Measurements from ENCODE around the gene FCHSD2. TPM values are rescaled to one million over a fixed set of nuclear protein-coding genes. Genes with fewer than 3 reads are reported as not detected.

Gene FCHSD2
- total and polyA plus RNA-seq, 4 donors, result 14.7 to 41.6 (median 32.6) TPM

DNA sequence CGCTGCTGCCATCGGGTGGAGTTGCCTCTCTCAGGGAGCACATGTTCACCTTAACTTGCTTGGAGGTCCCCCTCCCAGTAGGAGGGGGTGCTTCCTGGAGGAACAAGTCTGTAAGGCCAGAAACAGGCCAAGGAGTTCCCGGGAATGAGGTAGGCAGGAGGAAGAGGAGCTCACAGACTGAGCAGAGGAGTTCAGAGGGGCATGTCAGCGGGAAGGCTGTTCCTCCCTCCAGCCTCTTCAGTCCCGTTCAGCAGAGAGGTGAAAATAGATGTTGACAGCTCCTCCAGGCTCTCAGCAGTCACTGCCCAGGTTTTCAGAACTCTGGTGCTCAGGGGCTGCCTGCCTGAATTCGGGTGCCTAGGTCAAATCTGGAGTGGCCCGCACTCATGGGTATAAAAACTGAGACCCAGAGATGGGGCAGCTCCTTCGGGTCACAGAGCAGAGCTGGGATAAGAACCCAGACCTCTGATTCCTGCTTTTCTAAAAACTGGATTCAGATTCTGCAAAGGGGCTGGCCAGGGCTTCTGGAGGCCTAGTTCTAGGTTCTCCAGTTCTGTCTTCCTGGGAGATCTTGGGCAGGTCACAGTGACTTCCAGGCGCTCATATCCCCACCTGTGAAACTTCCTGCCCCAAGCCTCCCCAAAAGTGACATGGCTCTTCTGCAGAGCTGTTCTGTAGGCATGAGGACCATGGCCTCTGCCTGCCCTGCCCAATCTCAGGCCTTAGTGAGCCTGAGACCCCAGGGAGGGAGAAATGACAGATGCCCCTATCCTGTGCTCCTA lies 309.6 kb downstream of the FCHSD2 start:
- Histone ChIP-seq H3K36me3 (ENCODE audit: control insufficient read depth in 4 of 4, insufficient read depth in 4 of 4, low read length in 4 of 4) (peaks cover 0 to 17% (median 9%) of the 10 kb centered on the region in 4 donors), H3K4me1 (ENCODE audit: control insufficient read depth in 5 of 5, insufficient read depth in 5 of 5, low read length in 5 of 5) (peaks cover 4 to 43% (median 13%) of the 10 kb centered on the region in 5 donors), H3K27ac (ENCODE audit: low read depth in 1 of 2, low read length in 1 of 2) (peak overlapping the region; percentile 22 to 30), H3K9ac (ENCODE audit: insufficient read depth in 1 of 2, low read length in 2 of 2) (no peak overlapping the region), H3K9me3 (ENCODE audit: control insufficient read depth in 4 of 4, insufficient read depth in 3 of 4, low read length in 3 of 4) (no peaks in the 10 kb centered on the region), H3K27me3 (ENCODE audit: control insufficient read depth in 3 of 3, insufficient read depth in 3 of 3, low read length in 2 of 3) (no peaks in the 10 kb centered on the region), H3K4me3 (no peak overlapping the region)
- TF ChIP-seq, protein P1, sequence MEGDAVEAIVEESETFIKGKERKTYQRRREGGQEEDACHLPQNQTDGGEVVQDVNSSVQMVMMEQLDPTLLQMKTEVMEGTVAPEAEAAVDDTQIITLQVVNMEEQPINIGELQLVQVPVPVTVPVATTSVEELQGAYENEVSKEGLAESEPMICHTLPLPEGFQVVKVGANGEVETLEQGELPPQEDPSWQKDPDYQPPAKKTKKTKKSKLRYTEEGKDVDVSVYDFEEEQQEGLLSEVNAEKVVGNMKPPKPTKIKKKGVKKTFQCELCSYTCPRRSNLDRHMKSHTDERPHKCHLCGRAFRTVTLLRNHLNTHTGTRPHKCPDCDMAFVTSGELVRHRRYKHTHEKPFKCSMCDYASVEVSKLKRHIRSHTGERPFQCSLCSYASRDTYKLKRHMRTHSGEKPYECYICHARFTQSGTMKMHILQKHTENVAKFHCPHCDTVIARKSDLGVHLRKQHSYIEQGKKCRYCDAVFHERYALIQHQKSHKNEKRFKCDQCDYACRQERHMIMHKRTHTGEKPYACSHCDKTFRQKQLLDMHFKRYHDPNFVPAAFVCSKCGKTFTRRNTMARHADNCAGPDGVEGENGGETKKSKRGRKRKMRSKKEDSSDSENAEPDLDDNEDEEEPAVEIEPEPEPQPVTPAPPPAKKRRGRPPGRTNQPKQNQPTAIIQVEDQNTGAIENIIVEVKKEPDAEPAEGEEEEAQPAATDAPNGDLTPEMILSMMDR (IDR thresholded peaks at IDR 0.05; ENCODE audit: control extremely low read depth, extremely low read depth), result no peak
- DNase-seq, result no peak
- ATAC-seq (ENCODE audit: insufficient read depth, low FRiP score), result no peak
- 68 to 69% methylated on average over 9 of the region's 9 CpGs for WGBS, 2 donors

DNA sequence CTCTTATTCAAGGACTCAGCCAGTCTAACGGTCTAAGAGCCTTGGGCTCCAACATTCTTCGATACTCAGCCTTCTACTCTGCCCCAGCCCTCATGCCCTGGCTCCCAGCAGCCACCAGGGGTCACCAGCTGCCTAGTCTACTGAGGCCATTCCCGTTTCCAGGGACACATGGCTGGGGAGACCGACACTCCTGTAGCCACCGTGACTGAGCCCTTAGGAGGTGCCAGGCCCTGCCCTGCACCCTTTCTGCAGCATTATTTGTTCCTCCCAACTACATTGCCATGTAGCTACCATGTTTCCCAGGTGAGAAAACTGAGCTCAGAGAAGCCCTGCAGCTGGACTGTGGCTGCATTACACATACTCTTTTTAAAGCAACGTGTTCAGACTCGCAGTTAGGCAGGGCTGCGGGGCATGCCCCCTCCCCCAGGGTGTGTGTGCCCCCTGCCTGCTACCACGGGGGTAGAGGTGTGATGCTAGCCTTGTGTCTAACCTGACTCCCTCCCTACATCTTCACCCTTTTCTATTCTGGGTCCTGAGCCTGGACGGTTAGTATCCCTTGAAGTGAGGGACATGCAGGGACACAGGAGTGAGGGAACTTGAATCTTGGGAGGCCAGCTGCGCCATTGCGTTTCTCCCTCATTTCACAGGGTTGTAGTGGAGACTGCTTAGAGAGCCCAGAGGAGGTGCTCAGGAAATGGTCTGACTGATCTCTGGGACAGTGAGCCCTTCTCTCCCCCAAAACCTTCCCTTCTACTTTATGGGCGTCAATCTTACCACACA lies 310.4 kb downstream of the FCHSD2 start:
- WGBS, 2 donors, result 40 to 51% methylated on average over 13 of the region's 13 CpGs
- TF ChIP-seq, protein P1 (IDR thresholded peaks at IDR 0.05; ENCODE audit: control extremely low read depth, extremely low read depth), result peak; percentile 95
- DNase-seq (peak; percentile 87 to 90 (median 89)), ATAC-seq (ENCODE audit: insufficient read depth, low FRiP score) (peak; percentile 75)
- no peaks in the 10 kb centered on the region for H3K9me3 ChIP-seq (ENCODE audit: control insufficient read depth in 4 of 4, insufficient read depth in 3 of 4, low read length in 3 of 4)
- peak overlapping the region; percentile 22 to 30 for H3K27ac ChIP-seq (ENCODE audit: low read depth in 1 of 2, low read length in 1 of 2)
- no peak overlapping the region for H3K4me3 ChIP-seq
- H3K9ac ChIP-seq (ENCODE audit: insufficient read depth in 1 of 2, low read length in 2 of 2), result no peak overlapping the region
- H3K27me3 ChIP-seq (ENCODE audit: control insufficient read depth in 3 of 3, insufficient read depth in 3 of 3, low read length in 2 of 3), result no peaks in the 10 kb centered on the region
- peaks cover 4 to 43% (median 13%) of the 10 kb centered on the region in 5 donors for H3K4me1 ChIP-seq (ENCODE audit: control insufficient read depth in 5 of 5, insufficient read depth in 5 of 5, low read length in 5 of 5)
- peaks cover 0 to 16% (median 9%) of the 10 kb centered on the region in 4 donors for H3K36me3 ChIP-seq (ENCODE audit: control insufficient read depth in 4 of 4, insufficient read depth in 4 of 4, low read length in 4 of 4)

DNA sequence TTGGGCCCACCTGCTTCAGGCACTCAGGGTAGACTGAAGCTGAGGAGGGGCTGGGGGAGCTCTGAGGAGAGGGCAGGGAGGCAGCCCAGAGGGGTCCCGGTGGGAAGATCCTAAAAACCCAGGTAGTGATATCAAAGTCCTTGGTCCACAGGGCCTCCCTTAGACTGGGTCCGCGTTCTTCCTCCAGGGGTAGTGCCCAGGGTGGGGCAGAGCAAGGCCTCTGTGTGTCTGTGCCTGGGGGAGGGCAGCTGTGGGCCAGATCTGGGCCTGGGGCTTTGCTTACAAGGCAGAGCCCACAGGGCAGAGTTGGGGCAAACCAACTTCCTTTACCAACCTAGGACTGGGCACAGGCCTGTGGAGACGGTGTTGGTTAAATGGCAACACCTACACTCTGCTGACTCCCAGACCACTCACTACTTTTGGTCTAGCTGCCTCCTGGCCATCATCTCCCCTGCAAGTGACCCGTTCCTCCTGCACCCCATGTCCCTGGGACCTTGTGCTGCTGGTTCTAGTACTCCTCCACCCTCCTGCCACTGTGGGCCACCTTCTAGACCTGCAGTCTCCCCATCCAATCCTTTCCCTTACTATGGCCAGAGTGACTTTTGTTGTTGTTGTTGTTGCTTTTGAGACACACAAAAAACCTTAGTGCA lies 312.1 kb downstream of the FCHSD2 start:
- no peaks in the 10 kb centered on the region for H3K27me3 ChIP-seq (ENCODE audit: control insufficient read depth in 3 of 3, insufficient read depth in 3 of 3, low read length in 2 of 3)
- no peak overlapping the region for H3K9ac ChIP-seq (ENCODE audit: insufficient read depth in 1 of 2, low read length in 2 of 2)
- H3K27ac ChIP-seq (ENCODE audit: low read depth in 1 of 2, low read length in 1 of 2), result no peak overlapping the region
- H3K9me3 ChIP-seq (ENCODE audit: control insufficient read depth in 4 of 4, insufficient read depth in 3 of 4, low read length in 3 of 4), result no peaks in the 10 kb centered on the region
- H3K36me3 ChIP-seq (ENCODE audit: control insufficient read depth in 4 of 4, insufficient read depth in 4 of 4, low read length in 4 of 4), result peaks cover 0 to 16% (median 9%) of the 10 kb centered on the region in 4 donors
- no peak overlapping the region for H3K4me3 ChIP-seq
- 84 to 92% methylated on average over 5 of the region's 5 CpGs for WGBS, 2 donors
- TF ChIP-seq, protein P1 (IDR thresholded peaks at IDR 0.05; ENCODE audit: control extremely low read depth, extremely low read depth), result no peak
- peaks cover 4 to 26% (median 11%) of the 10 kb centered on the region in 5 donors for H3K4me1 ChIP-seq (ENCODE audit: control insufficient read depth in 5 of 5, insufficient read depth in 5 of 5, low read length in 5 of 5)
- DNase-seq, result no peak
- ATAC-seq (ENCODE audit: insufficient read depth, low FRiP score), result no peak
